ENCODE measurements around the gene TOLLIP. TPM values are rescaled to one million over a fixed set of nuclear protein-coding genes. Genes with fewer than 3 reads are reported as not detected.
"Not testable (repeated sequence)": the region's sequence is repeated elsewhere in the genome, so short reads cannot be mapped to it uniquely, and the experiment has no call there.

The TOLLIP gene
- total RNA-seq, 1 donor from 2014 or later, result 46.9 TPM

GRCh38 chr11:1272531-1272930, 36.9 kb downstream of the TOLLIP start:
- DNase-seq (ENCODE audit: low spot score), result no peak
- intact Hi-C loops (cut with DNase I), result no loop called here

GRCh38 chr11:1271927-1272326, 37.5 kb downstream of the TOLLIP start:
- intact Hi-C loops (cut with DNase I), result no loop called here
- DNase-seq (ENCODE audit: low spot score), result no peak

GRCh38 chr11:1271406-1271805, 38.0 kb downstream of the TOLLIP start:
- intact Hi-C loops (cut with DNase I), result no loop called here
- DNase-seq (ENCODE audit: low spot score), result no peak

GRCh38 chr11:1271002-1271401, 38.4 kb downstream of the TOLLIP start:
- no peak for DNase-seq (ENCODE audit: low spot score)
- intact Hi-C loops (cut with DNase I), result no loop called here

GRCh38 chr11:1270476-1270875, 39.0 kb downstream of the TOLLIP start:
- intact Hi-C loops (cut with DNase I), result no loop called here

GRCh38 chr11:1269957-1270356, 39.5 kb downstream of the TOLLIP start:
- no peak for DNase-seq (ENCODE audit: low spot score)
- intact Hi-C loops (cut with DNase I), result no loop called here

More at GRCh38 chr11:1270476-1270875, 39.0 kb downstream of the TOLLIP start:
- DNase-seq (ENCODE audit: low spot score), result no peak

GRCh38 chr11:1267441-1268100, 41.9 kb downstream of the TOLLIP start:
- DNase-seq (ENCODE audit: low spot score), result no peak
- intact Hi-C loops (cut with DNase I), result no loop called here

GRCh38 chr11:1266976-1267375, 42.5 kb downstream of the TOLLIP start:
- intact Hi-C loops (cut with DNase I); DNase-seq (ENCODE audit: low spot score): not testable (repeated sequence)

GRCh38 chr11:1265480-1265879, 44.0 kb downstream of the TOLLIP start:
- DNase-seq (ENCODE audit: low spot score); intact Hi-C loops (cut with DNase I): not testable (repeated sequence)

GRCh38 chr11:1264444-1264843, 45.0 kb downstream of the TOLLIP start:
- DNase-seq (ENCODE audit: low spot score); intact Hi-C loops (cut with DNase I): not testable (repeated sequence)

GRCh38 chr11:1263010-1263409, 46.4 kb downstream of the TOLLIP start:
- intact Hi-C loops (cut with DNase I), result loop anchor here (2.0 kb wide), 1 partner anchor 48 kb away; no protein-coding TSS in a partner anchor
- DNase-seq (ENCODE audit: low spot score), result no peak

GRCh38 chr11:1262172-1263006, 47.0 kb downstream of the TOLLIP start:
- intact Hi-C loops (cut with DNase I), result loop anchor here (2.0 kb wide), 1 partner anchor 48 kb away; no protein-coding TSS in a partner anchor
- peak; percentile 94 for DNase-seq (ENCODE audit: low spot score)

GRCh38 chr11:1261241-1262071, 48.0 kb downstream of the TOLLIP start:
- intact Hi-C loops (cut with DNase I), result loop anchor here (2.0 kb wide), 1 partner anchor 49 kb away; no protein-coding TSS in a partner anchor
- no peak for DNase-seq (ENCODE audit: low spot score)

- no peak for DNase-seq (ENCODE audit: low spot score)
- intact Hi-C loops (cut with DNase I), result no loop called here
Measured at GRCh38 chr11:1260620-1261019, 48.8 kb downstream of the TOLLIP start.

GRCh38 chr11:1260023-1260501, 49.4 kb downstream of the TOLLIP start:
- intact Hi-C loops (cut with DNase I), result no loop called here
- no peak for DNase-seq (ENCODE audit: low spot score)

GRCh38 chr11:1259561-1259960, 49.9 kb downstream of the TOLLIP start:
- no peak for DNase-seq (ENCODE audit: low spot score)
- intact Hi-C loops (cut with DNase I), result no loop called here

- intact Hi-C loops (cut with DNase I), result no loop called here
- DNase-seq (ENCODE audit: low spot score), result no peak
Measured at GRCh38 chr11:1259076-1259461, 50.4 kb downstream of the TOLLIP start.

- no peak for DNase-seq (ENCODE audit: low spot score)
- intact Hi-C loops (cut with DNase I), result no loop called here
Measured at GRCh38 chr11:1258401-1259075, 50.9 kb downstream of the TOLLIP start.

- DNase-seq (ENCODE audit: low spot score), result no peak
- intact Hi-C loops (cut with DNase I), result no loop called here
Measured at GRCh38 chr11:1257916-1258315, 51.5 kb downstream of the TOLLIP start.

Measured in cardiac septum (tissue), 1 donor.